GM19463 (cell line): ENCODE data around the gene STAB1.

Experiments
- ATAC-seq: cut with Tn5 transposase; IDR thresholded peaks from one replicate; pipeline ENCODE4 v1.9.1; 2021; ENCODE audit warnings: mild to moderate bottlenecking, moderate library complexity; ENCODE audit not compliant: unreplicated experiment

Gene STAB1

GRCh38 chr3:52484680-52485461 lies 10.3 kb upstream of the STAB1 start:
- no peak for ATAC-seq

- ATAC-seq, result no peak
Measured at GRCh38 chr3:52487050-52487787, 7.9 kb upstream of the STAB1 start.

- ATAC-seq, result no peak
Measured at GRCh38 chr3:52487788-52488691, 7.1 kb upstream of the STAB1 start.

GRCh38 chr3:52488746-52489145 lies 6.4 kb upstream of the STAB1 start:
- ATAC-seq, result no peak

- ATAC-seq, result no peak
Measured at GRCh38 chr3:52489453-52489852, 5.7 kb upstream of the STAB1 start.

GRCh38 chr3:52490035-52490938 lies 4.9 kb upstream of the STAB1 start:
- ATAC-seq, result no peak

GRCh38 chr3:52490939-52491526 lies 4.1 kb upstream of the STAB1 start:
- no peak for ATAC-seq

- no peak for ATAC-seq
Measured at GRCh38 chr3:52492059-52492458, 3.1 kb upstream of the STAB1 start.

- no peak for ATAC-seq
Measured at GRCh38 chr3:52493232-52494017, 1.7 kb upstream of the STAB1 start.

GRCh38 chr3:52494445-52494844 lies 693 bp upstream of the STAB1 start:
- no peak for ATAC-seq

GRCh38 chr3:52495777-52496602 lies 852 bp downstream of the STAB1 start:
- ATAC-seq, result no peak

GRCh38 chr3:52498137-52499054 lies 3.3 kb downstream of the STAB1 start:
- ATAC-seq, result no peak

GRCh38 chr3:52501046-52501445 lies 5.9 kb downstream of the STAB1 start:
- no peak for ATAC-seq

- ATAC-seq, result no peak
Measured at GRCh38 chr3:52502001-52502400, 6.9 kb downstream of the STAB1 start.

- no peak for ATAC-seq
Measured at GRCh38 chr3:52502808-52503350, 7.7 kb downstream of the STAB1 start.

GRCh38 chr3:52503788-52504424 lies 8.8 kb downstream of the STAB1 start:
- ATAC-seq, result no peak
